Heart left ventricle (tissue), 16 donors: Measurements from ENCODE around the gene ZNF207. TPM values are rescaled to one million over a fixed set of nuclear protein-coding genes. Genes with fewer than 3 reads are reported as not detected.
"Not testable (repeated sequence)": the region's sequence is repeated elsewhere in the genome, so short reads cannot be mapped to it uniquely, and the experiment has no call there.

Source experiments
- ATAC-seq, 4 donors: fragments of 200-7000 bp; cut with Tn5 transposase; one replicate each; pipeline ENCODE4 v1.9.1; 2020 to 2022; ENCODE audit warnings: moderate library complexity in 4 of 4, mild to moderate bottlenecking in 3 of 4, moderate number of reproducible peaks in 1 of 4
- DNase-seq, 5 donors: peaks; one replicate each; pipeline ENCODE4 v3.0.0-alpha.2; 2020
- H3K27ac ChIP-seq, 12 donors: fragments of 200-600 bp; sonication (generic) in 4 of 12; one replicate each; pipeline versions ENCODE4 v1.5.0 to v1.8.0; 2016 to 2022; ENCODE audit warnings: mild to moderate bottlenecking in 2 of 12
- H3K27me3 ChIP-seq, 9 donors: fragments of 200-600 bp; sonication (generic) in 2 of 9; one replicate each; pipeline versions ENCODE4 v1.5.1 to v1.8.0; 2016 to 2022; ENCODE audit warnings: mild to moderate bottlenecking in 3 of 9
- H3K36me3 ChIP-seq, 9 donors: fragments of 200-600 bp; sonication (generic) in 2 of 9; one replicate each; pipeline versions ENCODE4 v1.5.0 to v1.8.0; 2018 to 2022; ENCODE audit warnings: mild to moderate bottlenecking in 2 of 9
- H3K4me1 ChIP-seq, 12 donors: fragments of 200-600 bp; sonication (generic) in 4 of 12; one replicate each; pipeline versions ENCODE4 v1.5.0 to v1.8.0; 2016 to 2022; ENCODE audit warnings: mild to moderate bottlenecking in 3 of 12
- H3K4me3 ChIP-seq, 12 donors: fragments of 200-600 bp; sonication (generic) in 4 of 12; one replicate each; pipeline versions ENCODE4 v1.5.0 to v1.8.0; 2017 to 2022; ENCODE audit warnings: mild to moderate bottlenecking in 9 of 12, moderate library complexity in 4 of 12
- H3K9me3 ChIP-seq, 12 donors: fragments of 200-600 bp; sonication (generic) in 4 of 12; one replicate each; pipeline versions ENCODE4 v1.5.0 to v1.8.0; 2016 to 2022; ENCODE audit warnings: mild to moderate bottlenecking in 1 of 12
- POLR2A ChIP-seq, 2 donors: fragments of 450-650 bp; IDR thresholded peaks; one replicate each; pipeline ENCODE4 v1.6.1; 2017; ENCODE audit warnings: antibody characterized with exemption in 2 of 2, mild to moderate bottlenecking in 2 of 2, moderate library complexity in 2 of 2
- WGBS, 4 donors: extraction: QIAGEN DNeasy Blood & Tissue Kit in 2 of 4; methylation state at CpG; one replicate each; pipeline versions ENCODE4 v1.1.5 to v1.1.7; 2013 to 2018; 5-methylcytosine and 5-hydroxymethylcytosine counted together
- intact Hi-C, 10 donors: fragments of 100-400 bp; cut with DNase I; formaldehyde crosslinking; loops; one replicate each; pipeline versions ENCODE4 v1.11.1 to v1.14.2; 2022
- polyA plus RNA-seq, 2 donors: library from polyadenylated mRNA; stranded (reverse); fragments of 200-250 nt; gene quantifications; one replicate each; pipeline ENCODE4 v1.2.3, GENCODE V29; 2013
- total RNA-seq, 9 donors: library from RNA; depleted of rRNA in 2 of 9; stranded (reverse); fragments of >200 nt in 2 of 9; fragmentation: NEBNext Ultra II Directional in 3 of 9; extraction: Animal tissue kit (Norgen Biotek cat#: 25700) in 3 of 9; gene quantifications; one replicate each; pipeline versions ENCODE4 v1.1.0 to v1.2.4, GENCODE V29; 2016 to 2023
- TF ChIP-seq, protein P1 (sequence below), 12 donors: fragments of 200-600 bp; sonication (generic) in 4 of 12; IDR thresholded peaks; one replicate each; pipeline versions ENCODE4 v1.5.0 to v1.8.0; 2018 to 2022; ENCODE audit warnings: antibody characterized with exemption in 12 of 12, mild to moderate bottlenecking in 5 of 12
- donor health status: ischemic (EF 13 %, LVEDD 7.1; RV severe dilation, severe dysfunction).
- donor health status: healthy with polysubstance abuse.
- donor health status: DM: no; HTN: yes; CAD: no.
- donor health status: DM: no; HTN: no; CAD: no.
- donor health status: ischemic (EF 25% LVEDD 6.9; RV normal size, moderate dysfunction).
- donor health status: ischemic (EF 25% LVEDD 5.7; RV mildly dilated, moderate dysfunction).
- donor health status: healthy.
- donor health status: DM: yes; HTN: yes; CAD: no.
- donor health status: ischemic (EF 35%, LVEDD 5.7; RV mildly dilated, moderate dysfunction).
- donor health status: nonischemic (EF 11% LVEDD 7.7; RV severe dilation, severe dysfunction).
- donor health status: DM: yes; HTN: yes; CAD: no.
- donor health status: PGD.
- donor health status: ischemic (EF 29% LVEDD 5.4; RV normal size, mild dysfunction).
- donor health status: nonischemic (EF 23%, LVEDD 6.1; RV moderate dilation, normal function).

The ZNF207 gene
- total and polyA plus RNA-seq, 11 donors: 42.5 to 108 (median 72.1) TPM

DNA sequence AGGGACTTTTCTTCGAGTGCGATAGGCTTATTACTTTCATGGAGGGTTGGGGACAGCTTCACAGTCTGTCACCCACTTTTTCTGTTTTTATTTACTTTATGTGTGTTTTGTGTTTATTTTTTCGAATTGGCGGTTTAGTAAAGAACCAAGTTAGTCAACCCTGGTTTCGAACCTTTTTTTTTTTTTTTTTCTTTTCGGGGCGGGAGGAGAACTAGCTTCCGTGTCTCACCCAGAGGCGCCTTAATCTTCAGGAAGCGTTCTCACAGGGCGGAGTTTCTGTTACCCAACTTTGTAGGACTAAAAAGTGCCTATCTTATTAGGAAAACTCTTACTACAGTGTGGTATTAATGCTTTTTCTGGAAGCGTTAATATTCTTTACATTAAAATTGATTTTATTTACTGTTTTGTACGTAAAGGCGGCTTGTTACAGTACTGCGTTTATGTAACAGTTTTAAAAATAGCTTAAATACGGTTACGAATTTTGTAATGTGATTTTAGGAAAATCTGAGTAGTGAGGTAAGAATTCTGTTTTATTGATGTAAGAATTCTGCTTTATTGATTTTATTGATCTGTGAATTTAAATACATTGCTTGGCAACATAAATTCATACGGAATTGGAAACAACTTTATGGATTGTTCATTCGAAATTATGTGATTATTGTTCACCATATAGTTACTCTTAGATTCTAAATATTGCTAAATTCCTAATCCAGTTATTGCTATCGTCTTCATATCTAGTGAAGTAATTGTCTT lies 885 bp downstream of the ZNF207 start:
- TF ChIP-seq POLR2A (IDR thresholded peaks at IDR 0.05): no peak
- TF ChIP-seq, protein P1, sequence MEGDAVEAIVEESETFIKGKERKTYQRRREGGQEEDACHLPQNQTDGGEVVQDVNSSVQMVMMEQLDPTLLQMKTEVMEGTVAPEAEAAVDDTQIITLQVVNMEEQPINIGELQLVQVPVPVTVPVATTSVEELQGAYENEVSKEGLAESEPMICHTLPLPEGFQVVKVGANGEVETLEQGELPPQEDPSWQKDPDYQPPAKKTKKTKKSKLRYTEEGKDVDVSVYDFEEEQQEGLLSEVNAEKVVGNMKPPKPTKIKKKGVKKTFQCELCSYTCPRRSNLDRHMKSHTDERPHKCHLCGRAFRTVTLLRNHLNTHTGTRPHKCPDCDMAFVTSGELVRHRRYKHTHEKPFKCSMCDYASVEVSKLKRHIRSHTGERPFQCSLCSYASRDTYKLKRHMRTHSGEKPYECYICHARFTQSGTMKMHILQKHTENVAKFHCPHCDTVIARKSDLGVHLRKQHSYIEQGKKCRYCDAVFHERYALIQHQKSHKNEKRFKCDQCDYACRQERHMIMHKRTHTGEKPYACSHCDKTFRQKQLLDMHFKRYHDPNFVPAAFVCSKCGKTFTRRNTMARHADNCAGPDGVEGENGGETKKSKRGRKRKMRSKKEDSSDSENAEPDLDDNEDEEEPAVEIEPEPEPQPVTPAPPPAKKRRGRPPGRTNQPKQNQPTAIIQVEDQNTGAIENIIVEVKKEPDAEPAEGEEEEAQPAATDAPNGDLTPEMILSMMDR (IDR thresholded peaks at IDR 0.05): no peak
- peaks cover 7 to 56% (median 49%) of the 10 kb centered on the region in 12 donors for H3K4me1 ChIP-seq
- WGBS, 4 donors: 0% methylated on average over 20 of the region's 20 CpGs

DNA sequence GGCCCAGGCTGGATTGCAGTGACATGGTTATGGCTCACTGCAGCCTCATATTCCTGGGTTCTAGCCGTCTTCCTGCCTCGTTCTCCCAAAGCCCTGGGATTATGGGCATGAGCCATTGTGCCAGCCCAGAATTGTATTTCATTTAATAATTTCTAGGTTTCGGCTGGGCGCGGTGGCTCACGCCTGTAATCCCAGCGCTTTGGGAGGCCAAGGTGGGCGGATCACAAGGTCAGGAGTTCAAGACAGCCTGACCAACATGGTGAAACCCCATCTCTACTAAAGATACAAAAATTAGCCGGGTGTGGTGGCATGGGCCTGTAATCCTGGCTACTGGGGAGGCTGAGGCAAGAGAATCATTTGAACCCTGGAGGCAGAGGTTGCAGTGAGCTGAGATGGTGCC lies 2.8 kb downstream of the ZNF207 start:
- H3K27ac ChIP-seq, intact Hi-C loops, DNase-seq, H3K27me3 ChIP-seq, H3K9me3 ChIP-seq, ATAC-seq: not testable (repeated sequence)
- Histone ChIP-seq H3K4me1 (peaks cover 7 to 71% (median 58%) of the 10 kb centered on the region in 12 donors), H3K4me3 (peak overlapping the region in 9 of 12 donors; percentile 79 to 93 (median 86)), H3K36me3 (peaks cover 0 to 59% (median 54%) of the 10 kb centered on the region in 9 donors)
- 89 to 95% (median 90%) methylated on average over 9 of the region's 9 CpGs for WGBS, 4 donors

More for the DNA sequence above, 885 bp downstream of the ZNF207 start:
- DNase-seq (peak in 2 of 5 donors; percentile 20 to 35), ATAC-seq (peak; percentile 23 to 65 (median 39))
- H3K27me3 ChIP-seq: no peaks in the 10 kb centered on the region
- H3K36me3 ChIP-seq: peaks cover 0 to 42% (median 38%) of the 10 kb centered on the region in 9 donors
- peak overlapping the region; percentile 82 to 97 (median 96) for H3K27ac ChIP-seq
- H3K4me3 ChIP-seq: peak overlapping the region; percentile 47 to 93 (median 85)
- H3K9me3 ChIP-seq: no peaks in the 10 kb centered on the region
- intact Hi-C loops: no loop called here

DNA sequence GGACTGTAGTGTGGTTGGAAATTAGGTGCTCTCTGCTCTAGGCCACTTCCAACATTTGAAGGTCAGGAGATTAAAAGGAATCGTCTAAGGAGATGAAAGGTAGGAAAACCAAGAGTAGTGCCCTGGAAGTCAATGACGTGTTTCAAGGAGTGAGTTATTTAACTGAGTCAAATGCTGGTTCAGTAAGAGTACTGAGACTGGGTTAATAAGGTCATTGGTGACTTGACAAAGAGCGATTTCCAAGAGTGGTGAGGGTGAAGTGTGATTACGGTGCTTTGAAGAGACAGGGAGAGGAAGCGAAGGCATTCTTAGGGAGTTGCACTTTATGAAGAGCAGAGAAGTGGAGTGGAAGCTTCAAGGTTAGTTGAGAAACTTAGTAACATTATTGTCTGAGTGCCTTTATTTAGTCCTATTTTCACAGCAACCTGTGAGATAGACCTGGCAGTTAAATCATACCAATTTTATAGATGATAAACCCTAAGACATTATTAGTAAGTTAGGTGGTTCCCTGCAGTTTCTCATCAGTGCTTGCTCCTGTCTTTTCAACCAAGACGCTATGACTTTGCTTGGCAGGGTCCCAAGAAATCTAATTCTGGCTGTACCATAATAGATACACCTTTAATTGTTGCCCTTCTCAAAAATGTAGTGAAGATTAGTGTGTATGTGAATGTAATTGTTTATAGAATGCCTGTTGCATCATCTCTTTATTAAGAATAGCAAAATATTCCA lies 5.9 kb downstream of the ZNF207 start:
- TF ChIP-seq, protein P1 (IDR thresholded peaks at IDR 0.05): no peak
- no peak for TF ChIP-seq POLR2A (IDR thresholded peaks at IDR 0.05)
- Histone ChIP-seq H3K27ac (peak overlapping the region in 5 of 12 donors; percentile 6 to 42 (median 19)), H3K4me3 (peak overlapping the region in 5 of 12 donors; percentile 1 to 16 (median 5)), H3K27me3 (no peaks in the 10 kb centered on the region), H3K4me1 (peaks cover 7 to 69% (median 55%) of the 10 kb centered on the region in 12 donors), H3K36me3 (peaks cover 0 to 90% (median 84%) of the 10 kb centered on the region in 9 donors), H3K9me3 (no peaks in the 10 kb centered on the region)
- DNase-seq (no peak), ATAC-seq (peak in 3 of 4 donors; percentile 9 to 39 (median 18))
- WGBS, 4 donors: 28 to 36% (median 28%) methylated on average over 6 of the region's 6 CpGs
- intact Hi-C loops: no loop called here

DNA sequence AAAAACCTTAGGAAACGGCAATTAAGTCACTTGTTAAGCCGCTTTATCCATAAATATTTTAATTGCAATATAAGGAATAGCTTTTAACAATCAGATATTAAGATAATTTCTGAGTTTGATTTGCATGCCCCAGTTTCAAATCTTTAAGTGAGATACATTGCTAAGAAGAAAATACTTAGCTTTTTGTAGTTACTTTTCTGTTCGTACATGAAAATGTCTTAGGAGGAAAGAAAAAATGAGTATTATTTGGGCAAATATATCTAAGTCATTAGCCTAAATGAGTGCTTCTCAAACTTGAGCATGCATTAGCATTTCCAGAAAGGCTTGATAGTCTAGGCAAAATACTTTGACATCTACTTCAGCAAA lies 6.4 kb downstream of the ZNF207 start:
- no peak for TF ChIP-seq POLR2A (IDR thresholded peaks at IDR 0.05)
- TF ChIP-seq, protein P1 (IDR thresholded peaks at IDR 0.05): no peak
- peaks cover 0 to 96% (median 90%) of the 10 kb centered on the region in 9 donors for H3K36me3 ChIP-seq
- no peaks in the 10 kb centered on the region for H3K27me3 ChIP-seq
- no peak overlapping the region for H3K4me3 ChIP-seq
- no peak for DNase-seq
- intact Hi-C loops: no loop called here
- H3K9me3 ChIP-seq: no peaks in the 10 kb centered on the region
- H3K27ac ChIP-seq: peak overlapping the region in 2 of 12 donors; percentile 5 to 42
- no peak for ATAC-seq
- 80 to 89% (median 85%) methylated on average over 3 of the region's 3 CpGs for WGBS, 4 donors
- peaks cover 7 to 68% (median 56%) of the 10 kb centered on the region in 12 donors for H3K4me1 ChIP-seq
